ENCODE data around the gene PDE2A.

PDE2A gene

DNA sequence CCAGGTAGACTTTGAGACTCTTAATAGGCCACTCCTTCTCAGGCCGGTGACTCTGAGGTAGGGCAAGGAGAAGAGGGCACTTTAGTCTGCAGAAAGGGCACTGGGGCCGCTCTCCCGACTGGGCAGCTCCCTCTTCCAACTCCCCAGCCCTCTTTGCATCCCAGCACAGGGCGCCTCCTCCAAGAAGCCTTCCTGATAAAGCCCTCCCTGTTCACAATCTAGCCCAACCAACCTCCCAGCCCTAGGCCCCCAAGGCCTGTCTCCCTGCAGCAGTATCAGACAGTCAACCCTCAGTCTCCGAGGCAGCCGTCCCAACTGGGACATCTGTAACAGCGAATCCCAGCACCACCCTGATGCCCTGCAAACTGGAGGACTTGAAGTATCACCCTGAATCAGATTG, 14.3 kb upstream of the PDE2A start:
- ATAC-seq (ENCODE audit: insufficient read depth, low read depth) (no peak), DNase-seq (no peak)
- Histone ChIP-seq H4K20me1 (ENCODE audit: insufficient read depth, low read length) (peaks cover 22% of the 10 kb centered on the region), H3K9me3 (ENCODE audit: insufficient read depth, low read length, severe bottlenecking) (no peaks in the 10 kb centered on the region), H3K36me3 (ENCODE audit: insufficient read depth, low read length) (peaks cover 92% of the 10 kb centered on the region), H3K4me3 (ENCODE audit: low read depth in 1 of 2, low read length in 2 of 2) (no peak overlapping the region), H3K27ac (ENCODE audit: low read length) (no peak overlapping the region), H3K4me2 (ENCODE audit: insufficient read depth, low read length) (no peak overlapping the region), H3K4me1 (ENCODE audit: insufficient read depth, low read length) (no peaks in the 10 kb centered on the region), H3K9ac (ENCODE audit: low read depth, low read length) (no peak overlapping the region), H2AFZ (ENCODE audit: low read depth, low read length) (no peak overlapping the region), H3K27me3 (ENCODE audit: insufficient read depth, low read length, poor library complexity) (no peaks in the 10 kb centered on the region), H3K79me2 (ENCODE audit: insufficient read depth, low read length) (no peaks in the 10 kb centered on the region)
- TF ChIP-seq EZH2 (IDR thresholded peaks at IDR 0.05; ENCODE audit: borderline replicate concordance, low read depth, low read length, severe bottlenecking): no peak
- TF ChIP-seq, protein P1, sequence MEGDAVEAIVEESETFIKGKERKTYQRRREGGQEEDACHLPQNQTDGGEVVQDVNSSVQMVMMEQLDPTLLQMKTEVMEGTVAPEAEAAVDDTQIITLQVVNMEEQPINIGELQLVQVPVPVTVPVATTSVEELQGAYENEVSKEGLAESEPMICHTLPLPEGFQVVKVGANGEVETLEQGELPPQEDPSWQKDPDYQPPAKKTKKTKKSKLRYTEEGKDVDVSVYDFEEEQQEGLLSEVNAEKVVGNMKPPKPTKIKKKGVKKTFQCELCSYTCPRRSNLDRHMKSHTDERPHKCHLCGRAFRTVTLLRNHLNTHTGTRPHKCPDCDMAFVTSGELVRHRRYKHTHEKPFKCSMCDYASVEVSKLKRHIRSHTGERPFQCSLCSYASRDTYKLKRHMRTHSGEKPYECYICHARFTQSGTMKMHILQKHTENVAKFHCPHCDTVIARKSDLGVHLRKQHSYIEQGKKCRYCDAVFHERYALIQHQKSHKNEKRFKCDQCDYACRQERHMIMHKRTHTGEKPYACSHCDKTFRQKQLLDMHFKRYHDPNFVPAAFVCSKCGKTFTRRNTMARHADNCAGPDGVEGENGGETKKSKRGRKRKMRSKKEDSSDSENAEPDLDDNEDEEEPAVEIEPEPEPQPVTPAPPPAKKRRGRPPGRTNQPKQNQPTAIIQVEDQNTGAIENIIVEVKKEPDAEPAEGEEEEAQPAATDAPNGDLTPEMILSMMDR (IDR thresholded peaks at IDR 0.05; ENCODE audit: borderline replicate concordance, extremely low read depth, low read length, poor library complexity, severe bottlenecking): no peak

DNA sequence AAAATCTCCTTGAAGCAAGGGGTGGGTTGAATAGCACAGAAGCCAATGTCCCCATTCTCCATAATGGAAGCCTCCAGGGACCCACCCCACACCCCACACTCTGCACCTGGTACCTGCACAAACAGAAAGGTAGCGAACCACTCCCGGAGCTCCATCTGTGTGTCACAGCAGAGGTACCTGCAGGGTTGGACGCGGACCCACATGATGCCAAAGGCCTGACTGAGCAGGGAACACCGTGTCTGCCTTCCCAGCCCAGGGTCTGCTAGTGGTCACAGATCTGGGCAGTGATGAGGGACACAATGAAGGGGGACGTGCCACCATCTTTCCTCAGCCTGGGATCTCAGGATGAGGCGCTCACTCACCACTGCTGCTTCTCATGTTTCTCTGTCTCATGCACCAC, 13.1 kb upstream of the PDE2A start:
- TF ChIP-seq, protein P1 (IDR thresholded peaks at IDR 0.05; ENCODE audit: borderline replicate concordance, extremely low read depth, low read length, poor library complexity, severe bottlenecking): no peak
- TF ChIP-seq EZH2 (IDR thresholded peaks at IDR 0.05; ENCODE audit: borderline replicate concordance, low read depth, low read length, severe bottlenecking): no peak
- Histone ChIP-seq H3K4me1 (ENCODE audit: insufficient read depth, low read length) (no peaks in the 10 kb centered on the region), H3K4me2 (ENCODE audit: insufficient read depth, low read length) (no peak overlapping the region), H4K20me1 (ENCODE audit: insufficient read depth, low read length) (peaks cover 24% of the 10 kb centered on the region), H3K4me3 (ENCODE audit: low read depth in 1 of 2, low read length in 2 of 2) (no peak overlapping the region), H2AFZ (ENCODE audit: low read depth, low read length) (no peak overlapping the region), H3K9me3 (ENCODE audit: insufficient read depth, low read length, severe bottlenecking) (no peaks in the 10 kb centered on the region), H3K27ac (ENCODE audit: low read length) (no peak overlapping the region), H3K36me3 (ENCODE audit: insufficient read depth, low read length) (peaks cover 84% of the 10 kb centered on the region), H3K27me3 (ENCODE audit: insufficient read depth, low read length, poor library complexity) (no peaks in the 10 kb centered on the region), H3K79me2 (ENCODE audit: insufficient read depth, low read length) (no peaks in the 10 kb centered on the region), H3K9ac (ENCODE audit: low read depth, low read length) (no peak overlapping the region)
- no peak for DNase-seq
- no peak for ATAC-seq (ENCODE audit: insufficient read depth, low read depth)

DNA sequence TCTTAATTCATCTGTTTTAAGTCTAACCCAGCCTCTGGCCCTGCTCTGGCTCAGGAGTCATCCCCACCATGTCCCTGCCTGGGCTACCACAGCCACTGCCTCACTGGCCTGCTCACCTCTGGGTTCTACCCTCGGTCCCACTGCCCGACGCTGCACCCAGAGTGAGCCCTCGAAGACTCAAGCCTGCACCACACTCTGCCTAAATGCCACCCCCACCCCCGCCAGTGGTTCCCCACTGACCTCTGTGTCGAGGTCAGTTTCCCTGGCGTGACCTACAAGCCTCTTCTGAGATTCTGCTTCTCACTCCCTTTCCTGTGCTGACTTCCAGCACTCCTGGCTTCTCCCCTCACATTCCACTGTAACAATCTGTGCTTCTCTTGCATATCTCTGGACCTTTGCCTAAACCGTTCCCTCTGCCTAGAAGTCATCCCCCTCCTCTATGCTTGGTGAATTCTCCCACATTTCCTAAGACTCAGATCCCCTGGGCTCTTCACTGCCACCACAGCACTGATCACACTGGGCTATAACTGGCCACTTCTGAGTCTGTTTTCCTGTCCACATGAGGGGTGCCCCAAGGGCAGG, 12.5 kb upstream of the PDE2A start:
- no peak overlapping the region for H3K9ac ChIP-seq (ENCODE audit: low read depth, low read length)
- no peak overlapping the region for H3K4me3 ChIP-seq (ENCODE audit: low read depth in 1 of 2, low read length in 2 of 2)
- H2AFZ ChIP-seq (ENCODE audit: low read depth, low read length): no peak overlapping the region
- no peaks in the 10 kb centered on the region for H3K9me3 ChIP-seq (ENCODE audit: insufficient read depth, low read length, severe bottlenecking)
- H3K79me2 ChIP-seq (ENCODE audit: insufficient read depth, low read length): no peaks in the 10 kb centered on the region
- DNase-seq: no peak
- peaks cover 25% of the 10 kb centered on the region for H4K20me1 ChIP-seq (ENCODE audit: insufficient read depth, low read length)
- no peaks in the 10 kb centered on the region for H3K4me1 ChIP-seq (ENCODE audit: insufficient read depth, low read length)
- TF ChIP-seq, protein P1 (IDR thresholded peaks at IDR 0.05; ENCODE audit: borderline replicate concordance, extremely low read depth, low read length, poor library complexity, severe bottlenecking): no peak
- no peak for TF ChIP-seq EZH2 (IDR thresholded peaks at IDR 0.05; ENCODE audit: borderline replicate concordance, low read depth, low read length, severe bottlenecking)
- H3K27ac ChIP-seq (ENCODE audit: low read length): no peak overlapping the region
- H3K4me2 ChIP-seq (ENCODE audit: insufficient read depth, low read length): no peak overlapping the region
- H3K27me3 ChIP-seq (ENCODE audit: insufficient read depth, low read length, poor library complexity): no peaks in the 10 kb centered on the region
- no peak for ATAC-seq (ENCODE audit: insufficient read depth, low read depth)
- H3K36me3 ChIP-seq (ENCODE audit: insufficient read depth, low read length): peaks cover 78% of the 10 kb centered on the region
